IMR-90 (cell line): ENCODE results near the gene ALDH7A1. TPM values are rescaled to one million over a fixed set of nuclear protein-coding genes. Genes with fewer than 3 reads are reported as not detected.

Source experiments
- ATAC-seq: fragments of 200-7000 bp; cut with Tn5 transposase; 2 replicates; pipeline ENCODE4 v1.9.1; 2020; ENCODE audit warnings: low read depth, mild to moderate bottlenecking, moderate library complexity
- BruUV-seq: library from RNA; stranded (reverse); fragments of 400-500 nt; replicated peaks from 2 replicates; lab custom pipeline; 2021; lab: Mats Ljungman, UMichigan
- CTCF ChIA-PET: fragments of 300-600 bp; formaldehyde crosslinking; extraction: SDS; loops from one replicate; lab custom pipeline; 2021; ENCODE audit warnings: antibody characterized with exemption; lab: Yijun Ruan, JAX
- POLR2A ChIA-PET: fragments of 300-600 bp; sonication (Branson Sonifier 250); formaldehyde crosslinking; loops from one replicate; lab custom pipeline; 2022; ENCODE audit warnings: antibody characterized with exemption; ENCODE audit not compliant: unreplicated experiment; lab: Charles Lee
- DNase-seq: peaks from one replicate; pipeline ENCODE4 v3.0.0; 2013
- H2AFZ ChIP-seq: replicated peaks from 2 replicates; pipeline ENCODE3; 2013; ENCODE audit warnings: low read length, mild to moderate bottlenecking; ENCODE audit not compliant: poor library complexity
- H2AK5ac ChIP-seq: 2 replicates; pipeline ENCODE4 v1.6.1; 2013; ENCODE audit warnings: low read depth, low read length, inconsistent platforms
- H2AK9ac ChIP-seq: replicated peaks from 2 replicates; pipeline ENCODE3; 2013; ENCODE audit warnings: mild to moderate bottlenecking, low read depth, low read length, moderate library complexity; ENCODE audit not compliant: poor library complexity
- H2BK120ac ChIP-seq: 2 replicates; pipeline ENCODE4 v1.6.1; 2013; ENCODE audit warnings: low read depth, low read length, inconsistent platforms
- H2BK15ac ChIP-seq: 3 replicates; pipeline ENCODE4 v1.6.1; 2013; ENCODE audit warnings: low read depth, low read length, inconsistent platforms
- H2BK20ac ChIP-seq: 2 replicates; pipeline ENCODE4 v1.6.1; 2013; ENCODE audit warnings: low read depth, mild to moderate bottlenecking, inconsistent platforms, low read length, moderate library complexity
- H2BK5ac ChIP-seq: 2 replicates; pipeline ENCODE4 v1.6.1; 2013; ENCODE audit warnings: mild to moderate bottlenecking, low read depth, low read length, inconsistent platforms; ENCODE audit not compliant: poor library complexity, severe bottlenecking
- H3K14ac ChIP-seq: replicated peaks from 2 replicates; pipeline ENCODE4 v1.6.1; 2013; ENCODE audit warnings: low read depth, low read length, inconsistent platforms
- H3K18ac ChIP-seq: 2 replicates; pipeline ENCODE4 v1.6.1; 2013; ENCODE audit warnings: low read depth, low read length, control low read depth
- H3K23ac ChIP-seq: 2 replicates; pipeline ENCODE4 v1.6.1; 2013; ENCODE audit warnings: low read depth, low read length, inconsistent platforms
- H3K27ac ChIP-seq: 2 replicates; pipeline ENCODE4 v1.5.1; 2013; ENCODE audit warnings: mild to moderate bottlenecking, control low read depth, low read length; ENCODE audit not compliant: insufficient read depth
- H3K27me3 ChIP-seq: 2 replicates; pipeline ENCODE4 v1.6.1; 2013; ENCODE audit warnings: low read length; ENCODE audit not compliant: control insufficient read depth, insufficient read depth
- H3K36me3 ChIP-seq: 2 replicates; pipeline ENCODE4 v1.6.1; 2013; ENCODE audit warnings: low read length, mixed read lengths; ENCODE audit not compliant: control insufficient read depth, insufficient read depth
- H3K4ac ChIP-seq: 2 replicates; pipeline ENCODE4 v1.6.1; 2013; ENCODE audit warnings: low read depth, low read length, inconsistent platforms
- H3K4me1 ChIP-seq: 2 replicates; pipeline ENCODE4 v1.6.1; 2013; ENCODE audit warnings: low read length, mixed read lengths; ENCODE audit not compliant: control insufficient read depth, insufficient read depth
- H3K4me2 ChIP-seq: 2 replicates; pipeline ENCODE4 v1.6.1; 2013; ENCODE audit warnings: low read depth, mild to moderate bottlenecking, control low read depth, low read length, moderate library complexity
- H3K4me3 ChIP-seq: 2 replicates; pipeline ENCODE4 v1.5.1; 2013; ENCODE audit warnings: low read depth, mild to moderate bottlenecking, control low read depth, low read length, moderate library complexity; ENCODE audit not compliant: insufficient read depth
- H3K56ac ChIP-seq: 2 replicates; pipeline ENCODE4 v1.6.1; 2013; ENCODE audit warnings: low read length, inconsistent platforms; ENCODE audit not compliant: insufficient read depth; ENCODE audit errors: extremely low read depth
- H3K79me1 ChIP-seq, 2 experiments: 2 replicates each; pipeline ENCODE4 v1.6.1; 2013; ENCODE audit warnings: low read length in 2 of 2, inconsistent platforms in 1 of 2, low read depth in 1 of 2
- H3K9ac ChIP-seq: 2 replicates; pipeline ENCODE4 v1.6.1; 2013; ENCODE audit warnings: low read depth, low read length, control low read depth
- H3K9me1 ChIP-seq: 2 replicates; pipeline ENCODE4 v1.6.1; 2013; ENCODE audit warnings: low read length, inconsistent platforms; ENCODE audit not compliant: insufficient read depth
- H3K9me3 ChIP-seq: 2 replicates; pipeline ENCODE4 v1.6.1; 2013; ENCODE audit warnings: low read length; ENCODE audit not compliant: control insufficient read depth, insufficient read depth
- H4K20me1 ChIP-seq: 2 replicates; pipeline ENCODE4 v1.6.1; 2013; ENCODE audit warnings: low read length, inconsistent platforms; ENCODE audit not compliant: insufficient read depth
- H4K5ac ChIP-seq: 2 replicates; pipeline ENCODE4 v1.6.1; 2013; ENCODE audit warnings: mild to moderate bottlenecking, low read depth, low read length, control low read depth
- H4K8ac ChIP-seq, 2 experiments: 2 replicates each; pipeline ENCODE4 v1.6.1; 2013; ENCODE audit warnings: low read depth in 2 of 2, low read length in 2 of 2, control low read depth in 1 of 2, inconsistent platforms in 1 of 2
- H4K91ac ChIP-seq: 2 replicates; pipeline ENCODE4 v1.6.1; 2013; ENCODE audit warnings: low read depth, low read length, inconsistent platforms; ENCODE audit not compliant: insufficient read depth
- POLR2A ChIP-seq: IDR thresholded peaks from 2 replicates; pipeline ENCODE4 v1.6.1; 2012; ENCODE audit warnings: mild to moderate bottlenecking, low read depth, low read length
- dilution Hi-C: fragments of 300-500 bp; cut with HindIII; formaldehyde crosslinking; loops from one replicate; pipeline ENCODE4 v1.14.3; 2018; ENCODE audit warnings: low sequenced_read_pairs; ENCODE audit not compliant: unreplicated experiment
- in situ Hi-C: fragments of 300-500 bp; cut with MboI; formaldehyde crosslinking; loops from 3 replicates; pipeline ENCODE4 v1.14.3; 2019; ENCODE audit warnings: low sequenced_read_pairs, inconsistent platforms, mixed read lengths
- intact Hi-C: fragments of 100-400 bp; cut with micrococcal nuclease; formaldehyde crosslinking; loops from 2 replicates; pipeline ENCODE4 v1.10.0; 2022
- polyA plus RNA-seq, 3 experiments: library from polyadenylated mRNA; depleted of rRNA; stranded (reverse); fragments of >200 nt; gene quantifications; 2 replicates each; pipeline ENCODE4 v1.2.3, GENCODE V29; 2012; ENCODE audit warnings: low replicate concordance in 1 of 3
- total RNA-seq: library from RNA; depleted of rRNA; stranded (reverse); fragments of >200 nt; gene quantifications from 2 replicates; pipeline ENCODE4 v1.2.3, GENCODE V29; 2012

The ALDH7A1 gene
- total and polyA plus RNA-seq, 2 of the 4 experiments (the other 2 are of a cell fraction), result 40.9 to 62.2 TPM

DNA sequence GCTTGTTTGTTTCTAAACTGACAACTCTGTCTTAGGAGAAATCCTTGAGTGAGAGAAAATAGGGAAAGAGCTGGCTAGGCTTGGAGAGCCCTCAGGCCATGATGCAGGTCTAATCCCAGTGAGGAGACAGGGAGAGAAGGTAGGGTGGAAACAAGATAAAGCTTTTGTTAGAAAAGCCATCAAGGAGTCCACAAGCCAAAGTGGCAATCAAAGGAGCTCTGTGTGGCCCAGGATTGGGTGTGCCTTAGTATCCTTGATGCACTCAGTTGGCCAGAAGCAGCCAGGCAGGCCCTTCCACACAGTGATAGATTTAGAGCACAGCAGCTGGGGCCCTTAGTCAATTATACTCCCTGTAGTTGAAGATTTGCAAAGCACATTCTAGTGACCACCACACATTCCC is 73.9 kb downstream of the ALDH7A1 start:
- H3K79me1 ChIP-seq, result no peaks in the 10 kb centered on the region
- no peak overlapping the region for H3K4me2 ChIP-seq
- H4K20me1 ChIP-seq, result no peaks in the 10 kb centered on the region
- H3K9me1 ChIP-seq, result no peaks in the 10 kb centered on the region
- DNase-seq (no peak), ATAC-seq (no peak)
- peak overlapping the region; percentile 8 for H2AFZ ChIP-seq
- H2BK20ac ChIP-seq, result no peak overlapping the region; the same call in 1 of the 2 replicates
- intact Hi-C loops, result no loop called here
- no peak overlapping the region for H2BK15ac ChIP-seq
- in situ Hi-C loops, result no loop called here
- peaks cover 8% of the 10 kb centered on the region for H3K4me1 ChIP-seq
- H3K4ac ChIP-seq, result peak overlapping the region; percentile 40; the same call in 1 of the 2 replicates
- no peak overlapping the region for H2BK120ac ChIP-seq
- H3K18ac ChIP-seq, result no peak overlapping the region
- H3K9me3 ChIP-seq, result no peaks in the 10 kb centered on the region
- no peaks in the 10 kb centered on the region for H3K36me3 ChIP-seq
- no TSS peak for BruUV-seq
- TF ChIP-seq POLR2A, result no peak
- H3K56ac ChIP-seq, result no peak overlapping the region
- no peak overlapping the region for H2AK9ac ChIP-seq
- POLR2A ChIA-PET, result no interaction called here
- no peak overlapping the region for H4K91ac ChIP-seq
- dilution Hi-C loops, result no loop called here
- H2BK5ac ChIP-seq, result no peak overlapping the region
- H3K9ac ChIP-seq, result no peak overlapping the region
- H4K5ac ChIP-seq, result no peak overlapping the region
- H4K8ac ChIP-seq, result peak overlapping the region in 1 of 2 experiments; percentile 52; a peak in 2 of 4 replicates
- no peak overlapping the region for H3K23ac ChIP-seq
- peak overlapping the region; percentile 48; the same call in 1 of the 2 replicates for H3K14ac ChIP-seq
- CTCF ChIA-PET, result no interaction called here
- H3K4me3 ChIP-seq, result no peak overlapping the region
- H3K27ac ChIP-seq, result no peak overlapping the region
- 0 out of 2 replicates have a peak overlapping the region, but pooled peaks have one; percentile 24 for H2AK5ac ChIP-seq
- H3K27me3 ChIP-seq, result no peaks in the 10 kb centered on the region
